HG03558 (cell line): ENCODE measurements around the gene GUCD1.

ENCODE experiments used
- ATAC-seq: cut with Tn5 transposase; IDR thresholded peaks from one replicate; pipeline ENCODE4 v1.9.1; 2021; ENCODE audit warnings: moderate number of reproducible peaks; ENCODE audit not compliant: unreplicated experiment; ENCODE audit errors: extremely low read depth

Gene GUCD1

DNA sequence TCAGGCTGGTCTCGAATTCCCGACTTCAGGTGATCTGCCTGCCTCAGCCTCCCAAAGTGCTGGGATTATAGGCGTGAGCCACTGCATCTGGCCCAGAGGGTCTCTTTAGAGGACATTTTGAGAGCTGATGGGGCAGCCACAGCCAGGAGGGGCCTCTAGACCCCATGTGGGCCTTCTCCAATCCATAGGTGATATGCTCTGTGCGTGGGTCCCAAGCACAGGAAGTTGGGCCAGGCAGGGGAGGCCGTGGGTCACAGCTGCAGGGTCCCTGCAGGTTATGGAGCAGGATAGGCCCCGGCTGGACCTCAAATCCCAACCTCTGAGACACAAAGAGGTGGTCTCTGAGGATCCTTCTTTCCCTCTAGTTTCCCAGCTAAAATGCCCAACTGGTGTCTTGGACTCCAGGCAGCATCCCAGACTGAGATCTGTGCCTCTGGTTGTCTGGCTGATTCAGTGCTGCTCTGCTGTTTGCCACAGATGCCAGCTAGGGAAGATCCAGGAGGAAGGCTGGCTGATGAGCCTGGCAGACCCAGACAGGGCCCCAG is 36.4 kb upstream of the GUCD1 start:
- no peak for ATAC-seq

DNA sequence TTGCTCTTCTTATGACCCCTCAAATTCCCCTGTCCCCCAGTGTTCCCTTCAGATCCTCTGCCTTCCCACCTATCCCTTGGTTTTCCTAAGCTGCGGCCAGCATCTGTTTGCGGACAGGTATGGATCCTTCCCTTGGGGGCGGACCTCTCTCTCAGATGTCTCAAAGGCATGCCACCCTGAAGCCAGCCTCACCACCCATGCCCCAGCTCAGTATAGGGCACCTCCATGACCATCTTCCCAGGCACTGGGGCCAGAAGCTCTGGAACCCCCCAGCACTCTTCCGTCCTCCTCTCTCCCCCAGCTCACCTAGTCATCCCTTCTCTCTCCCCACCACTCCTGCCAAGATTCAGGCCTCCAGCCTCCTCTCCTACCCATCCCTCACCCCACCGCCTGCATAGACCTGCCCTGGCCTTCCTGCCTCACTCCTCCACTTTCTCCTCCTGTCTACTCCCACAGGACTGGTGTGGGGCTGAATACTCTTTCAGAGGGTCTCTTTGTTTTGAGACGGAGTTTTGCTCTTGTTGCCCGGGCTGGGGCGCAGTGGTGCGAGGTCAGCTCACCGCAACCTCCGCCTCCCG is 35.7 kb upstream of the GUCD1 start:
- no peak for ATAC-seq

DNA sequence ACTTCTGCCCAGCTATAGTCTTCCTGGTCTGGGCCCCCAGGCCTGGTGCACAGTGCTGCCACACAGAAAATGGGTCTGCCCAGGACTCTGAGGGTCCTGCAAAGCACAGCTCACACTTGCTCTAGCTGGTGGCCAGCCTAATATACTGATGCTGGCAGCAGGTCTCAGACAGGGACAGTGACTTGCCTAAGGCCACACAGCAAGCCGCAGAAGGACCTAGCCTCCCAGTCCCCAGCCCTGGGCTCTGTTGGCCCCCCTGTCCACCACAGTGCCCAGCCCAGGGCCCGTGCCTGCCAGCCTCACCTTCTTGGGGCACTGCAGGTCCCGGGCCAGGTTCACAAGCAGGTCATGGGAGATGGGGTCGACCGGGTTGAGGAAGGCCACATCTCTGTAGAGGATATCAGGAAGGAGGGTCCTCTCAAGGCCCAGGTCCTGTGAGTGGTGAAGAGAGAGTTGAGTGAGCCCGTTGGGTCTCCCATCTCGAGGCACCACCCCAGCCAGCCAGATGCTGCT is 34.6 kb upstream of the GUCD1 start:
- ATAC-seq: no peak

DNA sequence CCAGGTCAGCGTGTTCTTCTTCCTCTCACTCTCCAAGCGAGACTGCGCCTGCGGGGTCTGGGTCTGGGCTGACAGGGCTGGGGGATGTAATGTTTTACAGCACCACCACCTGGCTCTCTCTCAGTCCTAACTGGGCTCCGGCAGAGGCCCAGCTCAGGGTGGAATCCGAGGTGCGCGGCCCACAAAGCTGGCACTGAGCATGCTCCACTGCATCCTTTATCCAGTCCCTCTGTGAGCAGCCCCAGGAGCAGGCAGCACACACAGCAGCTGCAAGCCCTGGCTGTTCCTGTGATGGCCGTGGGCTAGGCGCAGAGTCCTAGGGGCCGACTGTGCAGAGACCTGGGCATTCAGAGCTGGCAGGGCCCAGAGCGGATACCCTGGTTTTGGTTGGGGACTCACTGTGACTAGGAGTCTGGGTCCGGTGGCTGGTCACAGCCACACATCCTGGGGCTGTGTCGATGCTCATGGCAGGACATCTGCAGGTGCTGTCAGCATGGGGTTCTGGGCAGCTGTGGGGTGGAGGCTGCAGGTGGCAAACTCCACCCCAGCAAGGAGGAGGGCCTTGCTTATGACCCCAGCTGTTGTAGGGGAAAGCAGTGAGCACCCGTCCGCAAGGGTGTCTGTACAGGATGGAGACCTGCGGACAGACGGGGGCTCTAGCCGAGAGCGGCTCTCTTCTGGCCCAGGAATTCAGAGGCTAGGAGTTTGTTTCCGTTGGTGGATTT is 34.0 kb upstream of the GUCD1 start:
- no peak for ATAC-seq

DNA sequence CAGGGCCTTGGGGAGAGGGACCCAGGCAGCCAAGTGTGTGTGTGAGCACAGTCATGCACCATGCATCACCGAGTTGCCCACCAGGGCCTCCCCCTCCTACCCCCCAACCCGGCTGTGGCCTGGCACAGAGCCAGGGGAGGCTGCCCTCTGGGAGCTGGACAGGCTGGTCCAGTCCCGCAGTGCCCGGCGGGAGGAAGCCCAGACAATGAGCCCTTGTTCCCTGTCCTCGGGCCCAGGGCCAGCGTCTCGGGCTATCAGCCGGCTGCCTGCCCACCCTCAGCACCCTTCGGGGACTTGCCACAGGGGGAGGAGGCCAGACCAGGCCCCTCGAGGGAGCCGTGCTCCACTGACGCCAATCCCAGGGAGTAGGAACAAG is 33.4 kb upstream of the GUCD1 start:
- no peak for ATAC-seq

DNA sequence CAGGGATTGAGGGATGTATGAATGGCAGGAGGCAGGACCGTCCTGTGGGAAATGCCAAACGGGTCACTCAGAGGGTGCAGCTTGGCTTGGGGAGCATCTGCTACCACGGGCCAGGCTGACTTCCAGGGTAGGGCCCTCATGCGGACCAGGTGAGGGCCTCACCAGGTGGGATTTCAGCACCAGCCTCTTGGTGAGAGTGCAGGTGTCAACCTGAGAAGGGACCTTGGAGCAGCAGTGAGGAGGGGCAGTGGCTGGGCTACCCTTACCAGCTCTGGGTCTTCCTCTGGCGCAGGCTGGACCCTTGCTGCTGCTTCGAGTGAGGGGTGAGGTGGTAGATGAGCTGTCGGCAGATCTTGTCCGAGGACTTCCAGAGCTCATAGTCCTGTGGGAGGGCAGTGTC is 33.0 kb upstream of the GUCD1 start:
- ATAC-seq: no peak

DNA sequence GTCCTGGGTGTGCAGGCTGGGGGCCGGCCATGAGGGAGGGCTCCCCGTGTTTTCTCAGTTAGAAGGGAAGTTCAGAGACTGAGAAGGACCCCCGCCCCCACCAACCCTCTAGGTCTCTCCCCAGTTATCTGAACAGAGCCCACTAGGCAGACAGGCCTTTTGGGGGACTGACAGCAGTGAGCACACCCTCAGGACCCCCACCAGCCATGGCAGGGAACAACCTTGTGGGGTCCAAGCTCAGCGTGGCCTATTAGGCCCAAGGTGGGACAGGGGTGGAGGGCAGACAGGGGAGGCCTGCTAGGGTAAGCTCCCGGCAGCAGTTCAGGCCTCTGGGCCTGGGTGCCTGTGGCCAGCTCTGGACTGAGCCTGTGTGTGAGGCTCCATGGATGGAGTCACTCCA is 32.3 kb upstream of the GUCD1 start:
- no peak for ATAC-seq

DNA sequence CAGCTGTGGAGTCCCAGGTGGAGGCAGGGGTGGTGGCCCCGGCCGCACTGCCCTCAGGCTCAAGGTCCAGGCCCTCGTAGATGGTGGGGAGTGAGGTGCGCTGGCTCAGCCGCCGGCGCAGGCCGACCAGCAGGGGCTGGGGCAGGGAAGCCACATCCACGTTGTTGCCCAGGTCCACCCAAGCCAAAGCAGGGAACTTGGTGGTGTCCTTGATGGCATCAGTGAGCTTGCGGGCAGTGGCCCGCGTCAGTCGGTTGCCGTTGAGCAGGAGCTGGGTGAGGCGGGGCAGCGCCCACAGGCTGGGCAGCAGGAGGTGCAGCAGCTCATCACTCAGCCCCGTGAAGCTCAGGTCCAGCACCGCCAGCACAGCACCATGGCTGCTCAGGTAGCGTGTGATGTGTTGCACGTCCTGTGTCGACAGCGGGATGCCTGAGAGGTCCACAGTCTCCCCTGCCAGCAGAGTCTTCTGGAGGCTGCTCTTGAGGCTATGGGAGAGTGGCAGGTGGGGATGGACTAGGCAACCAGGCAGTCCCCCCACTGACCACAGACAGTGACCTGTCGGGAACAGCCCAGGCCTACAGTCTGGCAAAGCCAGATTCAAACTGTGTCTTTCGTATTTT is 31.1 kb upstream of the GUCD1 start:
- ATAC-seq: no peak

DNA sequence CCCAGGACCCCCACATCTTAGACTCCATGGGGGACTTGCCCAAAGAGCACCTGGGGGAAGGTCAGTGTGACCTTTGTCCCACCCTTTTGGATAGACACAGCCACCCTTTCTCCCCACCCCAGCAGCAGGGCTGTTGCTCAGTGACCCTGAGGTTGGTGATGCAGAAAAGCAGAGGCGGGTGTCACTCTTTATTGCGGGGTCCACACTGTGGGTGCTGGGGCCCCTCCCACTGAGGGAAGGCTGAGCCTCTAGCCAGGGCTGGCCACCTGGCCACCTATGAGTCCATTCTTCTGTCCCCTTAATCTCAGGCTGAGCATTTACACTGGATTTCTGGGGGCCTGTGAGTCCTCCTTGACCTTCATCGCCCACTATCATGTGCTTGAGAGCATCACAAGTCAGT is 30.5 kb upstream of the GUCD1 start:
- no peak for ATAC-seq

DNA sequence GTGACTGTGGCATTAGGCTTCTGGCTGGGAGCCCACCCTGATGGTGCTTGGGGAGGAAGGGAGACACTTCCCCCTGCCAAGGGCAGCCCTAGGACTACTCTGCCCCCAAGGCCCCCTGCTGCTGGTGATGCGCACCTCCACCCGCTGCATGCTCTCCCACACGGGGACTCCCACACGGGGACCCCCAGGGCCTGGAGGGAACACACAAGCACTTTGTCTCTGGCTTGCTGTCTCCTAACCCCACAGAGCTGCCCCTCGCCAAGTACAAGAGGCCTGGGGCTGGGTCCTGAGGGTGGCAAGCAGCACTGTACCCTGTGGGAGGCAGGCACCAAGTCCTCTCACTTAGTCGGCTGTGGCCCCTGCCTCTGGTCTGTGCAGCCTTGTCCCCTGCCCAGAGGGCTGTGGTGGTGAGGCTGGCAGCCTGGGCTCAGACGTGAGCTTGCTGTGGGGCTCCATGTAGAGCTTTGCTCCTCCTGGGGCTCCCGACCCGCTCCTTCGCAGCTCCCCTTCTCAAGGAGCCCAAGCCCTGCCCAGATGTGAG is 30.0 kb upstream of the GUCD1 start:
- no peak for ATAC-seq

DNA sequence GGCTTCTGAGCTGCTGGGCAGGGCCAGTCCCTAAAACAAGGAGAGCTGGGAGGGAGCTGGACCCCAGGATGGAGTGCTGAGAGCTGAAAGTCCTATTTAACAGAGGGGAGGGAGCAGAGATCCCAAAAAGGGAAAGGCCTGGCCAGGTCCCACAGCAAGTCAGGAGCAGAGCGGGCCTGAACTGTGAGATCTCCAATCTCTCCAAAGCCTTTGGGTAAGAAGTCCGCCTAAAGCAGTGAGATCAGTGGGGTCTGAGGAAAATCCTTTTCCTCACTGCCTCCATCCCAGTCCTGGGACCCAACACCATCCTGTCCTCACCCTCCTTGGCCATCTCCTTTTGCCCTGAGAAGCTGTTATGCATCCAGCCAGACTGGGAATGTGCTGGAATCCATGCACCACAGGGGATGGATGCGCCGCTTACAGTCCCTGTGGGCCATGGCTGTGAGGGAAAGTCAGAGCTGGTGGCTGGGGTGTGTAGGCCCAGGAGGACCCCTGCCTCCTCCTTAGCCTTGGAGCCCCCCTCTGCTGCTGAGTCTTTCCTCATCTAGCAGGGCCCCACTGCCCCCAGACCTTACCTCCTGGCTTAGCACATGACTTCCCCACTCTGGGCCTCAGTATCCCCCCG is 29.3 kb upstream of the GUCD1 start:
- no peak for ATAC-seq

DNA sequence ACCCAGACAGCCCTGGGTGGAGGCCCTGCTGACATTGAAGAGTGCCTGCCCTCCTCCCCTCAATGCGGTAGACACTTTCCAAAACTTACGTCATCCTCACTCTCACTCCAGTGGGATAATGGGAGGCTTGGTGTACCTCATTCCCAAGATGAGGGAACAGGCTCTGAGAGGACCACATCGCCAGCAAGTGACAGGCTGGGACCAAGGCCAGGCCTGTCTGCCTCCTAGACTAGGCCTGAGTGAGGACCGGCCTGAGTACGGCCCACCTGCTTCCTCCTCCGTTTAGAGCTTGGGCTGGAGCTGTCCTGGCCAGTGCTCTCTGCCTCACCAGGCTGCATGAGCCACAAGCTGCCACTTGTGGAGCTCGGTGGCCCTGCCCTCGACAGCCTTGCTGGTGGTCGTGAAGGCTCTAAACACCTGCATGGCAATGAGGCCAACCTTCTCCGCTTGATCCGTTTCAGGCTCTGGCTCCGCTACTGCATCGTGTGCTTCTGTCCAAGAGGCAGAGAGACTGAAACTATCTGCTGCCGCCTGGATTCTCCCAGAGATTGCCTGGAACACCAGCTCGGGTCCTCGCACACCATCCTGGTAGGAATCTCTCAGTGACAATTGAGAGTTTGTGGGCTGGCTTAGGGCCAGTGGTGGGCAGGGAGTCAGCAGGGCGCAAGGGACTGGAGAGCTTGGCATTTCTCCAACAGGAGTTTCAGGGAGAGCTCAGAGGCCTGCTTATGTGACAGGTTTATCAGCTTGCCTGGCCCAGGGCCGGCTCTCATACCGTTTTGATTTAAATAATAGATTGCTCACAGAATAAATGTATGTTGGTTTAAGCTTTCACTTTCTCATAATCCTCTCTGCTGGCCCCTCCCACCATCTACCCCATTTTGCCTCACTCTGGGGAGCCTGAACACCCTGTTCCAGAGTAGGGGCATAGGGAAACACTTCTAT is 28.6 kb upstream of the GUCD1 start:
- ATAC-seq: no peak

DNA sequence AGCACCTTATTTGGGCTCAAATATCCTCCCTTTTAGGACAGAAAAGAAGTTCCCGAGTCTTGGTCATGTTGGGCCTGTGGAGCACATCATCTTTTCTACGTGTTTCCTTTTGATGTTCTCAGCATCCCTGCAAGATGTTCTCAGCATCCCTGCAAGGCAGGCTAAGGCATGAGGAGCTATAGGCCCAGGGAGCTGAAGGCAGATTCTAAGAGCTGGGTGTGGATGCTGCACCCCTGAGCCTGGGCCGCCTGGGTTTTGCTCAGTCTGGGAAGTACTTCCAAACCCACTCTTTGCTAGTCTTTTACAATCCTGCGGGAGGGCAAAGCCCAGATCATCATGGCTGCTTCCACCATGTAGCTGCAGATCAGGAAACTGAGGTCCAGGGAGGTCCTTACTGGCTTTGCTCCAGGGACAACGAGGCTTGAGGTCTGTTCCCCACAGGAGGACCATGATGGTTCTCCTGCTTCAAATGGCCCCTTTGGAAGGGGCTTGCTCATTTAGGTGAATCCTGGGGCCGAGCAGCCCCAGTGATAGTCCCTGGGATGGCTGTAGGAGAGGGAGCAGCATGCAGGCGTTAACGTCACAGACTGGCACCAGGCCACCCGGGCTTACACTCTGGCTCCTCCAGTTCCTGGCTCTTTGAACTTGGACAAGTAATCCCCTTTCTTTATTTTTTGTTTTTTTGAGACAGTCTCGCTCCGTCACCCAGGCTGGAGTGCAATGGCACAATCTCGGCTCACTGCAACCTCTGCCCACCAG is 27.3 kb upstream of the GUCD1 start:
- no peak for ATAC-seq

DNA sequence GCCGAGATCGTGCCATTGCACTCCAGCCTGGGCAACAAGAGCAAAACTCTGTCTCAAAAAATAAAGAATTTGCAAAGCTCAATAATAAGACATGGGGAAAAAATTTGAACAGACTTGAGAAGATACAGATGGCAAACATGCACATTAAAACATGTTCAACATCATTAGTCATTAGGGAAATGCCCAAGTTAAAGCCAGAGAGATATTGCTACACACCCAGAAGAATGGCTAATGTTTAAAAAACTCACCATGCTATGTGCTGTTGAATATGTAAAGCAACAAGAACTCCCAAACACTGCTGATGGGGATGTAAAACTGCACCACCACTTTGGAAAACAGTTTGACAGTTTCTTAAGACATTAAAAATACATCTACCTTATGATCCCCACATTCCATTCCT is 25.3 kb upstream of the GUCD1 start:
- no peak for ATAC-seq

DNA sequence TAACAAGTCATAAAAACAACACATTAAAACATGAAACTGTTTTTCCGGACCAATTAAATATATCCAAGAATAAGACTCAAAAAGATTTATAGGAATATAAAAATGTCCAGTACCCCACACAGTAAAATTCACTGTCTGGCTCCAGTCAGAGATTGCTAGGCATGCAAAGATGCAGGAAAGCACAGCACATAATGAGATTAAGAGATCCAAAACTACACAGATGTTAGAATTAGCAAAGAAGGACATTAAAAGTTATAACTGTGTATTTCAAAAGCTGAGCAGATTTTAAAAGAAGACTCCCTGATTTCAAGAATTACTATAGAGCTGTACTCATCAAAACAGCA is 24.3 kb upstream of the GUCD1 start:
- ATAC-seq: no peak

DNA sequence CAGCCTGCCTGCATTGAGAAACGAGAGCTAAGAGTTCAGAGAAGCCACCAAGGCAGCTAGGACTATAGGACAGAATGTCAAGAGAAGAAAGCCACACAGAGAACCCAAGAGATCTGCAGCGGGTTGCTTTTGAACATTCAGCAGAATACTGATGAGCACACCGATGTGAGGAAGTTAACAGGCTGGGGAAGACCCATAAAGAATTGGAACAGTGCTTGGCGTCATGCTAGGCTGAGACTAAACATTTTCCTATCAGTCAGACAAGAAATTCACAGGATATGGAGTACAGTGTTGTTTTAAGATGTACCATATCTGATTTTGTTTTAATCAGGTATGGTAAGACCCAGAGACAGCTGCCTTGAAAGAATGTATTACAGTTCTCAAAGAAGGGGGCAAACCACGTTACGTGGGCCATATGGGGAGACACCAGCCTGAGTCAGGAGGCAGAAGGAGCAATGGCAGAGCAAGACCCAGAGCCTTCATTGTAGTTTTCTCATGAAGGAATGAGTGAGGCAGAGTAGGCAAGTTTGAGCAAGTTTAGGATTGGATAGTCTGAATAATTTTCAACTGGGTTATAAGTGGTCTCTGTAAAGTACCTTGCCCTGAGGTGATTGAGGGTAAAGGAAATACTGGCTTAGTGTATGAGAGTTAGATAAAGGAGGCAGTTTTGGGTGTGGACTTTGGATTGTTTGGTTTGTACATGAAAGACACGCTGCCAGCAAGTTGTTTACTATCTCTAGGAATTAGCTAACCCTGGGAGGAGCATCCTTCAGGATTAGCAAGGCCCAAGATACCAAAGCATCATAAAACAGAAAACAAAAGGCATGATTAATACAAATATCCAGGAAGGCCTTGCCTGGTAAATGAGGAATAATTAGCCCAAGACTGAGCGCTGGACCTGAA is 23.7 kb upstream of the GUCD1 start:
- ATAC-seq: no peak

DNA sequence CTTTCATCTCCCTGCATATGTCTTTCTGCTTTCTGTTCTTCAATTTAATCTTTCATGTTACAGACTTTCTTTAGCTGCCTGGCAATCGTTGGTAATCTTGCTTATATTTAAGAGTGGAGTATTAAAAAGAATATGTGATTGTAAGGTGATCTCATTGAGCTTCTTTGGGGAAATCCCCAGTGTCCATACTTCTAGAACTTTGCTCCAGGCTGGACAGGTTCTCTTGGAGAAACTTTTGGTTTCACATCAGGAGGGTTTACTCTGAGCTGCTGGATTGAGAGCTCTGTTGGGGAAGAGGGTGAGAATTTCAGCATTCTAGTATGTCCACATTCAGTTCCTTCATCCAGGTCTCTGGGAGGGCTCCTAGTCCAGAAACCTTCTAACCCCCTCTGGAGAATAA is 21.8 kb upstream of the GUCD1 start:
- ATAC-seq: no peak

DNA sequence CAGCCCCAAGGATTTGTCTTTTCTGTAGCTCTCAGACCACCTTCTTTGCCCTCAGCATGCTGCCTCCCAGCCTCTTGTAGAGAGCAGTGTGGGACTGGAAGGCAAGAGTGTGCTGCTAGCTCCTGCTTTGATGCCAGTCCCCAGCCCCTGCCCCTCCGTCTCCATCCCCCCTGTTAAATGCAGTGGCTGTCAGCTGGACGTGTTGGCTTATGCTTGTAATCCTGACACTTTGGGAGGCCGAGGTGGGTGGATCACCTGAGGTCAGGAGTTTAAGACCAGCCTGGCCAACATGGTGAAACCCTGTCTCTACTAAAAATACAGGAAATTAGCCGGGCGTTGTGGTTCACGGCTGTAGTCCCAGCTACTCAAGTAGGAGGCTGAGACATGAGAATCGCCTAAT is 16.3 kb upstream of the GUCD1 start:
- ATAC-seq: no peak
